ENCODE data around the gene GJC1.

DNA sequence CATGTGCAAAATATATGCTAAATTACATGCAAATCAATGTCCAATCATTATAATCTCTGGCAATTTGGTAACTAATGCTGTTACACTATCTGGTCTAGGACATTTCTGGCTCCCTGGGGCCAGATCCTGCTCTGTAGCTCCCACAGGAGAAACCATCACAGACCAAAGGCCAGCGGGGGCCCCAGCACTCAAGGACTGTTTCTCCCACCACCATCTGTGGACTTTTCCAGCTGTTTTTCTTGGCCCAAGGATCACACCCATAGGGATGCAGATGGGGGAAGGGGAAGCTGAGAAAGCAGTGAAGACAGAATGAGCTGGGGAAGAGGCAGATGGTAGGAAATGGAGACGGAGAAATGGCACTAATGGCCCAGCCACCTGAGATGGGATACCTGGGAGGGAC, 17.5 kb upstream of the GJC1 start, which contains the start of gene HIGD1B:
- TF ChIP-seq, protein P1, sequence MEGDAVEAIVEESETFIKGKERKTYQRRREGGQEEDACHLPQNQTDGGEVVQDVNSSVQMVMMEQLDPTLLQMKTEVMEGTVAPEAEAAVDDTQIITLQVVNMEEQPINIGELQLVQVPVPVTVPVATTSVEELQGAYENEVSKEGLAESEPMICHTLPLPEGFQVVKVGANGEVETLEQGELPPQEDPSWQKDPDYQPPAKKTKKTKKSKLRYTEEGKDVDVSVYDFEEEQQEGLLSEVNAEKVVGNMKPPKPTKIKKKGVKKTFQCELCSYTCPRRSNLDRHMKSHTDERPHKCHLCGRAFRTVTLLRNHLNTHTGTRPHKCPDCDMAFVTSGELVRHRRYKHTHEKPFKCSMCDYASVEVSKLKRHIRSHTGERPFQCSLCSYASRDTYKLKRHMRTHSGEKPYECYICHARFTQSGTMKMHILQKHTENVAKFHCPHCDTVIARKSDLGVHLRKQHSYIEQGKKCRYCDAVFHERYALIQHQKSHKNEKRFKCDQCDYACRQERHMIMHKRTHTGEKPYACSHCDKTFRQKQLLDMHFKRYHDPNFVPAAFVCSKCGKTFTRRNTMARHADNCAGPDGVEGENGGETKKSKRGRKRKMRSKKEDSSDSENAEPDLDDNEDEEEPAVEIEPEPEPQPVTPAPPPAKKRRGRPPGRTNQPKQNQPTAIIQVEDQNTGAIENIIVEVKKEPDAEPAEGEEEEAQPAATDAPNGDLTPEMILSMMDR (IDR thresholded peaks at IDR 0.05), result no peak
- TF ChIP-seq POLR2A (IDR thresholded peaks at IDR 0.05), result no peak
